ENCODE results near the gene ATP6V0E2.

DNA sequence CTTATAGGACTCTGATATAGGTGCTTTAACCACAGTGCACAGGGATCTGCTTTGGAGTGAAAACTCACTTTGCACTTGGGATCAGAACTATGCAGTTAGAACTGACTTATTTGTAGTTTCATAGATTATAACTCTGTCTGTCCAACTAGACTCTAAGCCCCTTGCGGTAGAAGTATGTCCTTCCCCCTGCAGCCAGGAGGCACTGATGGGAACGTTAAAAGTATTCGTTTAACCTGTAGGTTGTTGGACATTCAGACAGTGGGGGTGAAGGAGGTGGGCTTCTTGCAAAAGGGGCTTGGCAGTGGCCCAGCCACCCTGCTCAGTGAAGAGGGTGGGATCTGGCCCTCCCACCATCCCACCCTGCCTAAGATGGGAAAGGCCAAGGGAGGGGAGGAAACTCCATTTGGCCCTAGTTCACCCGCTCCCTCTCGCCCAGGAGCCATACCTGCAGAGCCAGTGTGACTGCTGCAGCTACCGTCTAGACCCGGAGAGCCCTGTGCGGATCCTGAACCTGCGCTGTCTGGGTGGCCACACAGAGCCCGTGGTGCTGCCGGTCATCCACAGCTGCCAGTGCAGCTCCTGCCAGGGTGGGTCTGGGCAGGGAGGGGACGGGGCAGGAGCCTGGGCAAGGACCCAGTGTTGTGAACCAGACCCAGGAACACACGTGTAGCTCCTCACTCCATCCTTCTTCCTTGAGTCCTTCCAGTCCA is 41.3 kb upstream of the ATP6V0E2 start:
- TF ChIP-seq ZNF274 (IDR thresholded peaks at IDR 0.05; ENCODE audit: low read depth, low read length) (no peak), EZH2 (IDR thresholded peaks at IDR 0.05) (no peak), TCF7L2 (IDR thresholded peaks at IDR 0.05; ENCODE audit: borderline replicate concordance, extremely low read depth, insufficient read depth, insufficient read length) (no peak), POLR2A (IDR thresholded peaks at IDR 0.05; ENCODE audit: borderline replicate concordance, extremely low read depth, insufficient read depth, insufficient read length) (no peak), MAX (IDR thresholded peaks at IDR 0.05) (no peak), SP1 (IDR thresholded peaks at IDR 0.05; ENCODE audit: low read depth) (no peak), ZBTB33 (IDR thresholded peaks at IDR 0.05; ENCODE audit: extremely low read depth, insufficient replicate concordance, low read length) (no peak), ATF3 (IDR thresholded peaks at IDR 0.05) (no peak), CBX3 (IDR thresholded peaks at IDR 0.05; ENCODE audit: low read depth) (no peak)
- TF ChIP-seq, protein P1, sequence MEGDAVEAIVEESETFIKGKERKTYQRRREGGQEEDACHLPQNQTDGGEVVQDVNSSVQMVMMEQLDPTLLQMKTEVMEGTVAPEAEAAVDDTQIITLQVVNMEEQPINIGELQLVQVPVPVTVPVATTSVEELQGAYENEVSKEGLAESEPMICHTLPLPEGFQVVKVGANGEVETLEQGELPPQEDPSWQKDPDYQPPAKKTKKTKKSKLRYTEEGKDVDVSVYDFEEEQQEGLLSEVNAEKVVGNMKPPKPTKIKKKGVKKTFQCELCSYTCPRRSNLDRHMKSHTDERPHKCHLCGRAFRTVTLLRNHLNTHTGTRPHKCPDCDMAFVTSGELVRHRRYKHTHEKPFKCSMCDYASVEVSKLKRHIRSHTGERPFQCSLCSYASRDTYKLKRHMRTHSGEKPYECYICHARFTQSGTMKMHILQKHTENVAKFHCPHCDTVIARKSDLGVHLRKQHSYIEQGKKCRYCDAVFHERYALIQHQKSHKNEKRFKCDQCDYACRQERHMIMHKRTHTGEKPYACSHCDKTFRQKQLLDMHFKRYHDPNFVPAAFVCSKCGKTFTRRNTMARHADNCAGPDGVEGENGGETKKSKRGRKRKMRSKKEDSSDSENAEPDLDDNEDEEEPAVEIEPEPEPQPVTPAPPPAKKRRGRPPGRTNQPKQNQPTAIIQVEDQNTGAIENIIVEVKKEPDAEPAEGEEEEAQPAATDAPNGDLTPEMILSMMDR (IDR thresholded peaks at IDR 0.05 in 2 of 3, conservative IDR thresholded peaks at IDR 0.05 in 1 of 3; ENCODE audit: borderline replicate concordance in 1 of 3, insufficient read depth in 1 of 3, low read depth in 2 of 3, low read length in 2 of 3): peak in 2 of 3 experiments; percentile 23 to 33; a peak in 3 of 6 replicates
